ENCODE measurements around the gene RBPJ. TPM values are rescaled to one million over a fixed set of nuclear protein-coding genes. Genes with fewer than 3 reads are reported as not detected.

The RBPJ gene
- total RNA-seq, 1 experiment from 2014 or later, result 53.8 TPM

- POLR2A ChIA-PET (ENCODE audit: unreplicated experiment), result no interaction called here
- intact Hi-C loops (cut with micrococcal nuclease; ENCODE audit: unreplicated experiment), result loop anchor here (5.0 to 10.0 kb wide), 2 partner anchors 290 to 587 kb away; no protein-coding TSS in a partner anchor
- DNase-seq, result no peak
- Histone ChIP-seq H3K9me3 (ENCODE audit: insufficient read depth, low read depth) (no peaks in the 10 kb centered on the region), H3K27ac (no peak overlapping the region), H3K9me2 (ENCODE audit: insufficient read depth) (no peaks in the 10 kb centered on the region), H3K4me1 (replicated peaks; ENCODE audit: insufficient read depth) (no peaks in the 10 kb centered on the region), H3K4me2 (no peak overlapping the region), H3F3A (ENCODE audit: insufficient read depth, low read depth) (no peaks in the 10 kb centered on the region), H2AFZ (no peak overlapping the region), H3K36me3 (ENCODE audit: low read depth) (no peaks in the 10 kb centered on the region), H4K20me1 (ENCODE audit: insufficient read depth) (peaks cover 3% of the 10 kb centered on the region; the same call in 1 of the 2 replicates), H3K27me3 (ENCODE audit: insufficient read depth, low read depth) (no peaks in the 10 kb centered on the region), H3K4me3 (no peak overlapping the region), H3K79me2 (ENCODE audit: low read depth) (no peaks in the 10 kb centered on the region)
- BruUV-seq (replicated peaks), result no TSS peak
- no peak; the same call in 1 of the 2 replicates for TF ChIP-seq CTCF (conservative IDR thresholded peaks at IDR 0.05)
- no peak for TF ChIP-seq EZH2 (IDR thresholded peaks at IDR 0.05; ENCODE audit: low read depth)
- CTCF ChIA-PET, result no interaction called here
These were observed 104.0 kb downstream of the RBPJ start for GRCh38 chr4:26424838-26425237.

GRCh38 chr4:26425953-26426352, 105.1 kb downstream of the RBPJ start:
- H4K20me1 ChIP-seq (ENCODE audit: insufficient read depth), result peaks cover 3% of the 10 kb centered on the region; the same call in 1 of the 2 replicates
- ChIA-PET POLR2A (ENCODE audit: unreplicated experiment) (no interaction called here), CTCF (no interaction called here)
- intact Hi-C loops (cut with micrococcal nuclease; ENCODE audit: unreplicated experiment), result loop anchor here (5.0 to 10.0 kb wide), 2 partner anchors 289 to 586 kb away; no protein-coding TSS in a partner anchor
- no peak for DNase-seq
- no peak overlapping the region for H2AFZ ChIP-seq
- no TSS peak for BruUV-seq (replicated peaks)
- H3K9me3 ChIP-seq (ENCODE audit: insufficient read depth, low read depth), result no peaks in the 10 kb centered on the region
- no peaks in the 10 kb centered on the region for H3K4me1 ChIP-seq (replicated peaks; ENCODE audit: insufficient read depth)
- H3F3A ChIP-seq (ENCODE audit: insufficient read depth, low read depth), result no peaks in the 10 kb centered on the region
- H3K36me3 ChIP-seq (ENCODE audit: low read depth), result no peaks in the 10 kb centered on the region
- no peak overlapping the region for H3K27ac ChIP-seq
- no peak overlapping the region for H3K4me2 ChIP-seq
- TF ChIP-seq EZH2 (IDR thresholded peaks at IDR 0.05; ENCODE audit: low read depth) (no peak), CTCF (conservative IDR thresholded peaks at IDR 0.05) (no peak)
- H3K4me3 ChIP-seq, result no peak overlapping the region
- no peaks in the 10 kb centered on the region for H3K27me3 ChIP-seq (ENCODE audit: insufficient read depth, low read depth)
- no peaks in the 10 kb centered on the region for H3K79me2 ChIP-seq (ENCODE audit: low read depth)
- H3K9me2 ChIP-seq (ENCODE audit: insufficient read depth), result no peaks in the 10 kb centered on the region

- Histone ChIP-seq H3K36me3 (ENCODE audit: low read depth) (no peaks in the 10 kb centered on the region; the same call in 1 of the 2 replicates), H3K4me2 (no peak overlapping the region), H3K27me3 (ENCODE audit: insufficient read depth, low read depth) (no peaks in the 10 kb centered on the region), H3K79me2 (ENCODE audit: low read depth) (no peaks in the 10 kb centered on the region), H3K9me2 (ENCODE audit: insufficient read depth) (no peaks in the 10 kb centered on the region), H2AFZ (no peak overlapping the region), H4K20me1 (ENCODE audit: insufficient read depth) (peaks cover under 1% of the 10 kb centered on the region; the same call in 1 of the 2 replicates), H3K9me3 (ENCODE audit: insufficient read depth, low read depth) (no peaks in the 10 kb centered on the region), H3K4me1 (replicated peaks; ENCODE audit: insufficient read depth) (no peaks in the 10 kb centered on the region), H3K27ac (no peak overlapping the region), H3F3A (ENCODE audit: insufficient read depth, low read depth) (no peaks in the 10 kb centered on the region), H3K4me3 (no peak overlapping the region)
- TF ChIP-seq EZH2 (IDR thresholded peaks at IDR 0.05; ENCODE audit: low read depth), result no peak
- no peak for TF ChIP-seq CTCF (conservative IDR thresholded peaks at IDR 0.05)
- no peak for DNase-seq
- ChIA-PET POLR2A (ENCODE audit: unreplicated experiment) (no interaction called here), CTCF (no interaction called here)
- no TSS peak for BruUV-seq (replicated peaks)
- intact Hi-C loops (cut with micrococcal nuclease; ENCODE audit: unreplicated experiment), result loop anchor here (5.0 to 10.0 kb wide), 2 partner anchors 288 to 585 kb away; no protein-coding TSS in a partner anchor
These were observed 106.1 kb downstream of the RBPJ start for GRCh38 chr4:26426892-26427291.
